ENCODE results near the gene TMC1. TPM values are rescaled to one million over a fixed set of nuclear protein-coding genes. Genes with fewer than 3 reads are reported as not detected.

Gene TMC1
- total and polyA plus RNA-seq, 2 donors from 2014 or later = 0.25 to 1.2 TPM

DNA sequence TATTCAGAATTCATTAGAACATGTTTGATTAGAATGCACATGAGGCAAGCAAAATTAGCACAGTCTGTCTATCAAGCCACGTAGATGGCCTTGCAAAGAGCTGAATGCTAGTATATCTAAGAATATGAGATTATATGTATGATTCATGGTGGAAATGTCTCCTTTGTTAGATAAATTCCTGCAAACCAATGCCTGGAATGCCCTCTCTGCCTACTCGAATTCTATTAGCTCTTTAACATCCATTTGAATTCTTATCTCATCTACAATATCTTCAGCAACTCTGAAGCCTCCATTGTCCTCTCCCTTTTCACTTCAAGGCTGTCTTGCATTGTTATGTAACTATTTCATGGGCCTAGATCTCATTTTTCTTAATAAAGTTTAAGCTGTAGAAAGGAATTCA, 205.5 kb downstream of the TMC1 start:
- no peak for FAIRE-seq
- intact Hi-C loops (cut with DNase I) = no loop called here

DNA sequence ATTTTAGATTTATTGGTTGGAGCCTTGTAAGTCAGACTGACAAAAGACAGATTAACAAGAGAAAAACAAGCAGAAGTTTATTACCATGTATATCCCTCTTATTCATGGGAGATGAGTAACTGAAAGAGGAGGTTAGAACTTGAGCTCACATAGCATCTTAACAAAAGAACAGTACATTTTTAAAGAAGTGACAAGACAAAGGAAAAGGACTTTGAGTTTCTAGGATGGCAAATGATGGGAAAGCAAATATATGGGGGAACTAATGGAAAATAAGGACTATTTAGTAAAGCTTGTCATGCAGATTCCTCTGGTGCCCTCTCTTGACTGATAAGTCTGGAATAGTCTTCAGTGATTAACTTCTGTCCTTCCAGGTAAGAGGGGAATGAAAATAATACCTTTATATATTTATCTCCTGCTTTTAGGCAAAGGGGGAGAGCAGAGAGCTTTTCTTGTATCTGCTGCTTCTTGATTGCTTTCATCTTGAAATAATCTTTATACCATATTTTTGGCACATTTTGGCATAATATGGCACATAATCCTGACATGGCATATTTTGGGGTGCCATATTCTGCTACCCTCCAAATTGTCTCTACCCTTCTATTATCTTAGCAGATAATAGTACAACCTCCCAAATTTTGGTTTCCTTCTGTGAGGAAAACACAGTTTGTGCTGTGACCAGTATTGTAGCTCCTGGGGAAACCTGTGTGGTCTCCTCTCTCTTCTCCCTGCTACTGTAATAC, 206.8 kb downstream of the TMC1 start:
- Histone ChIP-seq H3K36me3 (ENCODE audit: control insufficient read depth in 2 of 3, insufficient read depth in 3 of 3, low read length in 3 of 3) (no peaks in the 10 kb centered on the region), H3K27me3 (ENCODE audit: control insufficient read depth, insufficient read depth, low read length) (no peaks in the 10 kb centered on the region), H3K4me1 (ENCODE audit: control insufficient read depth in 2 of 3, insufficient read depth in 2 of 3, low read depth in 1 of 3, low read length in 3 of 3) (no peaks in the 10 kb centered on the region), H3K27ac (ENCODE audit: low read depth in 2 of 2, low read length in 2 of 2) (no peak overlapping the region), H3K9me3 (ENCODE audit: control insufficient read depth in 2 of 3, insufficient read depth in 1 of 3, low read length in 3 of 3) (no peaks in the 10 kb centered on the region), H3K4me3 (ENCODE audit: low read length in 3 of 3) (no peak overlapping the region), H3K9ac (ENCODE audit: low read length in 3 of 3) (no peak overlapping the region)
- no peak for DNase-seq
- TF ChIP-seq, protein P1, sequence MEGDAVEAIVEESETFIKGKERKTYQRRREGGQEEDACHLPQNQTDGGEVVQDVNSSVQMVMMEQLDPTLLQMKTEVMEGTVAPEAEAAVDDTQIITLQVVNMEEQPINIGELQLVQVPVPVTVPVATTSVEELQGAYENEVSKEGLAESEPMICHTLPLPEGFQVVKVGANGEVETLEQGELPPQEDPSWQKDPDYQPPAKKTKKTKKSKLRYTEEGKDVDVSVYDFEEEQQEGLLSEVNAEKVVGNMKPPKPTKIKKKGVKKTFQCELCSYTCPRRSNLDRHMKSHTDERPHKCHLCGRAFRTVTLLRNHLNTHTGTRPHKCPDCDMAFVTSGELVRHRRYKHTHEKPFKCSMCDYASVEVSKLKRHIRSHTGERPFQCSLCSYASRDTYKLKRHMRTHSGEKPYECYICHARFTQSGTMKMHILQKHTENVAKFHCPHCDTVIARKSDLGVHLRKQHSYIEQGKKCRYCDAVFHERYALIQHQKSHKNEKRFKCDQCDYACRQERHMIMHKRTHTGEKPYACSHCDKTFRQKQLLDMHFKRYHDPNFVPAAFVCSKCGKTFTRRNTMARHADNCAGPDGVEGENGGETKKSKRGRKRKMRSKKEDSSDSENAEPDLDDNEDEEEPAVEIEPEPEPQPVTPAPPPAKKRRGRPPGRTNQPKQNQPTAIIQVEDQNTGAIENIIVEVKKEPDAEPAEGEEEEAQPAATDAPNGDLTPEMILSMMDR (IDR thresholded peaks at IDR 0.05; ENCODE audit: borderline replicate concordance, extremely low read depth, insufficient read depth) = no peak
- FAIRE-seq = no peak
- intact Hi-C loops (cut with DNase I) = no loop called here

More for the DNA sequence above, 205.5 kb downstream of the TMC1 start:
- Histone ChIP-seq H3K27ac (ENCODE audit: low read depth in 2 of 2, low read length in 2 of 2) (no peak overlapping the region), H3K9me3 (ENCODE audit: control insufficient read depth in 2 of 3, insufficient read depth in 1 of 3, low read length in 3 of 3) (no peaks in the 10 kb centered on the region), H3K4me1 (ENCODE audit: control insufficient read depth in 2 of 3, insufficient read depth in 2 of 3, low read depth in 1 of 3, low read length in 3 of 3) (no peaks in the 10 kb centered on the region), H3K27me3 (ENCODE audit: control insufficient read depth, insufficient read depth, low read length) (no peaks in the 10 kb centered on the region), H3K9ac (ENCODE audit: low read length in 3 of 3) (no peak overlapping the region), H3K36me3 (ENCODE audit: control insufficient read depth in 2 of 3, insufficient read depth in 3 of 3, low read length in 3 of 3) (no peaks in the 10 kb centered on the region), H3K4me3 (ENCODE audit: low read length in 3 of 3) (no peak overlapping the region)
- TF ChIP-seq, protein P1 (IDR thresholded peaks at IDR 0.05; ENCODE audit: borderline replicate concordance, extremely low read depth, insufficient read depth) = no peak
- DNase-seq = no peak

DNA sequence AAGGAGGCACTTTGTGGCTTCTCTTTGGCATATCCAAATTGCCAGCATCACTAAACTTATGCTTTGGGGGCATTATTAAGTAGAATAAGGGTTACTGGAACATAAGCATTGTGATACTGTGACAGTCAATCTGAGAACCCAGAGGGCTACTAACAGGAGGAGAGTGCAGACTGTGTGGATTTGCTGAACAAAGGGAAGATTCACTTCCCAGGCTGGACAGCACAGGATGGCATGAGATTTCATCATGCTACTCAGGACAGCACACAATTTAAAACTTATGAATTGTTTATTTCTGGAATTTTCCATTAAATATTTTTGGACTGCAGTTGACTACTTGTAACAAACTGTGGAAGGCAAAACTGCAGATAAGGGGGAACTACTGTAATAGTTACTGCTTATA, 212.5 kb downstream of the TMC1 start:
- H3K27me3 ChIP-seq (ENCODE audit: control insufficient read depth, insufficient read depth, low read length) = no peaks in the 10 kb centered on the region
- no peak for DNase-seq
- H3K27ac ChIP-seq (ENCODE audit: low read depth in 2 of 2, low read length in 2 of 2) = no peak overlapping the region
- no peak for FAIRE-seq
- H3K9ac ChIP-seq (ENCODE audit: low read length in 3 of 3) = no peak overlapping the region
- H3K4me3 ChIP-seq (ENCODE audit: low read length in 3 of 3) = no peak overlapping the region
- H3K9me3 ChIP-seq (ENCODE audit: control insufficient read depth in 2 of 3, insufficient read depth in 1 of 3, low read length in 3 of 3) = no peaks in the 10 kb centered on the region
- TF ChIP-seq, protein P1 (IDR thresholded peaks at IDR 0.05; ENCODE audit: borderline replicate concordance, extremely low read depth, insufficient read depth) = no peak
- H3K4me1 ChIP-seq (ENCODE audit: control insufficient read depth in 2 of 3, insufficient read depth in 2 of 3, low read depth in 1 of 3, low read length in 3 of 3) = no peaks in the 10 kb centered on the region
- intact Hi-C loops (cut with DNase I) = no loop called here
- H3K36me3 ChIP-seq (ENCODE audit: control insufficient read depth in 2 of 3, insufficient read depth in 3 of 3, low read length in 3 of 3) = no peaks in the 10 kb centered on the region
